ENCODE results near the gene CABLES1.
A peak's percentile ranks its signal among the peaks of the same experiment; 100 is the strongest.

CABLES1 gene

GRCh38 chr18:23136326-23137096 is 1.2 kb downstream of the CABLES1 start (continued):
- TF ChIP-seq HOXD13 (CRISPR knock-in tag; IDR thresholded peaks at IDR 0.05; ENCODE audit: borderline replicate concordance) (no peak), ZNF2 (tag by site-specific recombination; IDR thresholded peaks at IDR 0.05) (no peak), YY1 (tag by site-specific recombination; IDR thresholded peaks at IDR 0.05) (no peak), ZSCAN16 (tag by site-specific recombination; IDR thresholded peaks at IDR 0.05) (no peak), PRDM6 (tag by site-specific recombination; IDR thresholded peaks at IDR 0.05) (no peak), ZNF449 (tag by site-specific recombination; IDR thresholded peaks at IDR 0.05) (no peak), ZNF830 (tag by site-specific recombination; IDR thresholded peaks at IDR 0.05; ENCODE audit: low read depth) (no peak), ZNF223 (tag by site-specific recombination; IDR thresholded peaks at IDR 0.05) (no peak), KLF1 (tag by site-specific recombination; IDR thresholded peaks at IDR 0.05) (no peak; the same call in 1 of the 2 replicates), PATZ1 (tag by site-specific recombination; IDR thresholded peaks at IDR 0.05) (peak; percentile 47; the same call in 1 of the 2 replicates), ZNF398 (tag by site-specific recombination; IDR thresholded peaks at IDR 0.05) (peak; percentile 27; the same call in 1 of the 2 replicates), ZNF148 (tag by site-specific recombination; IDR thresholded peaks at IDR 0.05; ENCODE audit: borderline replicate concordance) (no peak), ZNF335 (tag by site-specific recombination; conservative IDR thresholded peaks at IDR 0.05) (peak; percentile 63), SP2 (tag by site-specific recombination; IDR thresholded peaks at IDR 0.05) (no peak), ZBTB10 (tag by site-specific recombination; IDR thresholded peaks at IDR 0.05) (no peak; the same call in 1 of the 2 replicates), PRDM2 (tag by site-specific recombination; IDR thresholded peaks at IDR 0.05; ENCODE audit: borderline replicate concordance) (no peak)
